ENCODE data around the gene CEMIP.

DNA sequence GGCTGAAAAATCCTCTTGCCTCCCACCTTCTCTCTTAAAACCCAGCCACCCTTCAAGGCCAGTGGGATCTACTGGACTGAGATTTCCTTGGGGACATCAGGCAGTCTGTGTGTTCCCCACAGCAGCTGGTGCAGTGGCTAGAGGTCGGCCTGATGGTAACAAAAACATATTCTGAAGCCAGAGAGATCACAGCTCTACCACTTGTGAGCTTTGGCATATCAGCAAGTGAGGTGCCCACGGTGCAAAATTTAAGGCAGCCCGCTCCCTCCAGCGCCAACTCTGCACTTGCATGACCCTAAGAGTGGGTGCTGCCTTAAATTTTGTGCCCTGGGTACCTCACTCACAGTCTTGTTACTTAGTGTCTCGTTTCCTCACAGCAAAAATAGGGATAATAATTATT, 113.2 kb downstream of the CEMIP start:
- TF ChIP-seq, protein P1, sequence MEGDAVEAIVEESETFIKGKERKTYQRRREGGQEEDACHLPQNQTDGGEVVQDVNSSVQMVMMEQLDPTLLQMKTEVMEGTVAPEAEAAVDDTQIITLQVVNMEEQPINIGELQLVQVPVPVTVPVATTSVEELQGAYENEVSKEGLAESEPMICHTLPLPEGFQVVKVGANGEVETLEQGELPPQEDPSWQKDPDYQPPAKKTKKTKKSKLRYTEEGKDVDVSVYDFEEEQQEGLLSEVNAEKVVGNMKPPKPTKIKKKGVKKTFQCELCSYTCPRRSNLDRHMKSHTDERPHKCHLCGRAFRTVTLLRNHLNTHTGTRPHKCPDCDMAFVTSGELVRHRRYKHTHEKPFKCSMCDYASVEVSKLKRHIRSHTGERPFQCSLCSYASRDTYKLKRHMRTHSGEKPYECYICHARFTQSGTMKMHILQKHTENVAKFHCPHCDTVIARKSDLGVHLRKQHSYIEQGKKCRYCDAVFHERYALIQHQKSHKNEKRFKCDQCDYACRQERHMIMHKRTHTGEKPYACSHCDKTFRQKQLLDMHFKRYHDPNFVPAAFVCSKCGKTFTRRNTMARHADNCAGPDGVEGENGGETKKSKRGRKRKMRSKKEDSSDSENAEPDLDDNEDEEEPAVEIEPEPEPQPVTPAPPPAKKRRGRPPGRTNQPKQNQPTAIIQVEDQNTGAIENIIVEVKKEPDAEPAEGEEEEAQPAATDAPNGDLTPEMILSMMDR (conservative IDR thresholded peaks at IDR 0.05; ENCODE audit: low read length): no peak
- TF ChIP-seq EZH2phosphoT487 (IDR thresholded peaks at IDR 0.05; ENCODE audit: borderline replicate concordance, low read depth, low read length): no peak

Data from OCI-LY7 (cell line).